HG03457 (cell line): ENCODE measurements around the gene TP53AIP1.

ENCODE experiments used
- ATAC-seq: cut with Tn5 transposase; IDR thresholded peaks from one replicate; pipeline ENCODE4 v1.9.1; 2021; ENCODE audit warnings: moderate number of reproducible peaks; ENCODE audit not compliant: unreplicated experiment

Gene TP53AIP1

GRCh38 chr11:128942817-128943427 is at the start of gene TP53AIP1:
Gene TP53AIP1 (minus strand): TSS chr11:128942871. CDS start chr11:128937818, 5,053 bp downstream.
- no peak for ATAC-seq

GRCh38 chr11:128988242-128988970 is 45.7 kb upstream of the TP53AIP1 start:
- no peak for ATAC-seq

GRCh38 chr11:128985880-128986279 is 43.2 kb upstream of the TP53AIP1 start:
- ATAC-seq = no peak

GRCh38 chr11:128983023-128983422 is 40.4 kb upstream of the TP53AIP1 start:
- no peak for ATAC-seq

GRCh38 chr11:128981254-128981653 is 38.6 kb upstream of the TP53AIP1 start:
- no peak for ATAC-seq

- no peak for ATAC-seq
Measured at GRCh38 chr11:128970598-128971190, 28.0 kb upstream of the TP53AIP1 start.

GRCh38 chr11:128968916-128969315 is 26.2 kb upstream of the TP53AIP1 start:
- ATAC-seq = no peak

GRCh38 chr11:128967578-128967977 is 24.9 kb upstream of the TP53AIP1 start:
- ATAC-seq = no peak

GRCh38 chr11:128965485-128965884 is 22.8 kb upstream of the TP53AIP1 start:
- peak; percentile 99 for ATAC-seq

GRCh38 chr11:128964463-128964930 is 21.8 kb upstream of the TP53AIP1 start:
- ATAC-seq = no peak

- no peak for ATAC-seq
Measured at GRCh38 chr11:128963744-128964325, 21.2 kb upstream of the TP53AIP1 start.

GRCh38 chr11:128962896-128963295 is 20.2 kb upstream of the TP53AIP1 start:
- ATAC-seq = no peak

GRCh38 chr11:128961645-128962044 is 19.0 kb upstream of the TP53AIP1 start:
- no peak for ATAC-seq

GRCh38 chr11:128957202-128957482 is 14.5 kb upstream of the TP53AIP1 start:
- ATAC-seq = no peak

GRCh38 chr11:128956401-128957201 is 13.9 kb upstream of the TP53AIP1 start:
- ATAC-seq = no peak

- ATAC-seq = no peak
Measured at GRCh38 chr11:128955636-128956035, 13.0 kb upstream of the TP53AIP1 start.

GRCh38 chr11:128953151-128953550 is 10.5 kb upstream of the TP53AIP1 start:
- no peak for ATAC-seq

- ATAC-seq = no peak
Measured at GRCh38 chr11:128949791-128950454, 7.3 kb upstream of the TP53AIP1 start.

- ATAC-seq = no peak
Measured at GRCh38 chr11:128948583-128948982, 5.9 kb upstream of the TP53AIP1 start.

- no peak for ATAC-seq
Measured at GRCh38 chr11:128947773-128948172, 5.1 kb upstream of the TP53AIP1 start.

GRCh38 chr11:128946648-128947047 is 4.0 kb upstream of the TP53AIP1 start:
- ATAC-seq = no peak
